Common myeloid progenitor, CD34-positive (primary cell): ENCODE data around the gene FLII.

Experiments used
- CTCF ChIA-PET: fragments of 350-600 bp; sonication (Branson Sonifier 250); formaldehyde crosslinking; loops from one replicate; lab custom pipeline; 2021; ENCODE audit warnings: antibody characterized with exemption; lab: Charles Lee
- POLR2A ChIA-PET: fragments of 350-600 bp; sonication (Branson Sonifier 250); formaldehyde crosslinking; loops from one replicate; lab custom pipeline; 2021; ENCODE audit warnings: antibody characterized with exemption; lab: Charles Lee
- DNase-seq, 3 donors: peaks; one replicate each; pipeline versions ENCODE4 v3.0.0 to v3.0.0-alpha.2; 2013
- H3K27ac ChIP-seq, 2 experiments: 1 replicate in 1 of 2; 2 replicates in 1 of 2; pipeline ENCODE4 v1.7.0; 2013; ENCODE audit warnings: inconsistent platforms in 2 of 2, low read length in 2 of 2, mild to moderate bottlenecking in 2 of 2, low read depth in 1 of 2, moderate library complexity in 1 of 2; ENCODE audit not compliant: severe bottlenecking in 2 of 2, insufficient read depth in 1 of 2, poor library complexity in 1 of 2
- H3K27me3 ChIP-seq, 5 experiments: replicated peaks in 2 of 5; 1 replicate in 3 of 5; 2 replicates in 2 of 5; pipeline versions ENCODE4 v1.6.1 to v1.7.0; 2013; ENCODE audit warnings: low read length in 4 of 5, mild to moderate bottlenecking in 2 of 5, moderate library complexity in 2 of 5, inconsistent platforms in 1 of 5; ENCODE audit not compliant: insufficient read depth in 5 of 5, control insufficient read depth in 4 of 5
- H3K36me3 ChIP-seq, 4 experiments: 1 replicate in 2 of 4; 2 replicates in 2 of 4; pipeline versions ENCODE4 v1.6.1 to v1.7.0; 2013; ENCODE audit warnings: low read length in 3 of 4, control low read depth in 1 of 4, mild to moderate bottlenecking in 1 of 4; ENCODE audit not compliant: control insufficient read depth in 4 of 4, insufficient read depth in 4 of 4
- H3K4me1 ChIP-seq, 4 experiments: 1 replicate in 3 of 4; 2 replicates in 1 of 4; pipeline versions ENCODE4 v1.6.1 to v1.7.1; 2013; ENCODE audit warnings: low read length in 3 of 4, mild to moderate bottlenecking in 3 of 4, control low read depth in 1 of 4, inconsistent platforms in 1 of 4, moderate library complexity in 1 of 4; ENCODE audit not compliant: control insufficient read depth in 4 of 4, insufficient read depth in 4 of 4; ENCODE audit errors: control extremely low read depth in 1 of 4
- H3K4me3 ChIP-seq, 7 experiments: 1 replicate in 4 of 7; 2 replicates in 3 of 7; pipeline versions ENCODE4 v1.5.1 to v1.7.0; 2013; ENCODE audit warnings: mild to moderate bottlenecking in 7 of 7, low read length in 6 of 7, moderate library complexity in 6 of 7, inconsistent platforms in 2 of 7, low read depth in 2 of 7, control low read depth in 1 of 7; ENCODE audit not compliant: insufficient read depth in 4 of 7, control insufficient read depth in 1 of 7; ENCODE audit errors: extremely low read depth in 1 of 7
- H3K9me3 ChIP-seq, 5 experiments: 1 replicate in 4 of 5; 2 replicates in 1 of 5; pipeline versions ENCODE4 v1.6.1 to v1.7.1; 2013; ENCODE audit warnings: low read length in 4 of 5, mild to moderate bottlenecking in 2 of 5, inconsistent platforms in 1 of 5, low read depth in 1 of 5, moderate library complexity in 1 of 5; ENCODE audit not compliant: control insufficient read depth in 4 of 5, insufficient read depth in 2 of 5; ENCODE audit errors: control extremely low read depth in 1 of 5
- WGBS: methylation state at CpG from one replicate; pipeline ENCODE4 v1.1.5; 2013; ENCODE audit not compliant: insufficient coverage; 5-methylcytosine and 5-hydroxymethylcytosine counted together

FLII gene

GRCh38 chr17:18236494-18236893 is 22.0 kb downstream of the FLII start:
- 100% methylated on average over 11 of the region's 18 CpGs for WGBS
- POLR2A ChIA-PET: no interaction called here
- Histone ChIP-seq H3K4me3 (no peak overlapping the region), H3K27ac (no peak overlapping the region), H3K9me3 (no peaks in the 10 kb centered on the region), H3K4me1 (peaks cover 0 to 7% (median 0%) of the 10 kb centered on the region in 4 experiments), H3K36me3 (peaks cover 2 to 66% (median 20%) of the 10 kb centered on the region in 4 experiments), H3K27me3 (no peaks in the 10 kb centered on the region)
- DNase-seq: no peak
- CTCF ChIA-PET: interaction anchor here (0.8 kb wide), 1 partner anchor 25 kb away, joined by 3 read pairs; no protein-coding TSS in a partner anchor

GRCh38 chr17:18235743-18236256 is 22.7 kb downstream of the FLII start:
- peak in 1 of 3 donors; percentile 8 for DNase-seq
- Histone ChIP-seq H3K27ac (no peak overlapping the region), H3K4me1 (peaks cover 0 to 7% (median 0%) of the 10 kb centered on the region in 4 experiments), H3K36me3 (peaks cover 2 to 59% (median 16%) of the 10 kb centered on the region in 4 experiments), H3K27me3 (no peaks in the 10 kb centered on the region), H3K4me3 (no peak overlapping the region), H3K9me3 (no peaks in the 10 kb centered on the region)
- POLR2A ChIA-PET: interaction anchor here (0.7 kb wide), 1 partner anchor 11 kb away, joined by 3 read pairs; no protein-coding TSS in a partner anchor
- CTCF ChIA-PET: no interaction called here
- 87% methylated on average over 14 of the region's 14 CpGs for WGBS

- Histone ChIP-seq H3K36me3 (peaks cover 2 to 52% (median 16%) of the 10 kb centered on the region in 4 experiments), H3K9me3 (no peaks in the 10 kb centered on the region), H3K27me3 (no peaks in the 10 kb centered on the region), H3K4me1 (peaks cover 0 to 7% (median 0%) of the 10 kb centered on the region in 4 experiments), H3K27ac (no peak overlapping the region), H3K4me3 (no peak overlapping the region)
- CTCF ChIA-PET: interaction anchor here (0.6 kb wide), 1 partner anchor 95 kb away, joined by 4 read pairs; no protein-coding TSS in a partner anchor
- no peak for DNase-seq
- WGBS: 97% methylated on average over 22 of the region's 22 CpGs
- POLR2A ChIA-PET: no interaction called here
Observed at GRCh38 chr17:18234853-18235380, 23.6 kb downstream of the FLII start.

- peaks cover 0 to 7% (median 0%) of the 10 kb centered on the region in 4 experiments for H3K4me1 ChIP-seq
- H3K27ac ChIP-seq: no peak overlapping the region
- no peaks in the 10 kb centered on the region for H3K9me3 ChIP-seq
- no peak overlapping the region for H3K4me3 ChIP-seq
- WGBS: 97% methylated on average over 20 of the region's 22 CpGs
- ChIA-PET POLR2A (no interaction called here), CTCF (interaction anchor here (0.7 kb wide), 1 partner anchor 94 kb away, joined by 3 read pairs; no protein-coding TSS in a partner anchor)
- no peaks in the 10 kb centered on the region for H3K27me3 ChIP-seq
- no peak for DNase-seq
- peaks cover 2 to 50% (median 16%) of the 10 kb centered on the region in 4 experiments for H3K36me3 ChIP-seq
Observed at GRCh38 chr17:18233803-18234518, 24.6 kb downstream of the FLII start.

GRCh38 chr17:18231164-18231563 is 27.4 kb downstream of the FLII start:
- Histone ChIP-seq H3K4me1 (peaks cover 0 to 11% (median 7%) of the 10 kb centered on the region in 4 experiments), H3K4me3 (no peak overlapping the region), H3K27ac (no peak overlapping the region), H3K9me3 (no peaks in the 10 kb centered on the region), H3K27me3 (no peaks in the 10 kb centered on the region), H3K36me3 (peaks cover 2 to 28% (median 9%) of the 10 kb centered on the region in 4 experiments)
- POLR2A ChIA-PET: no interaction called here
- CTCF ChIA-PET: no interaction called here
- no peak for DNase-seq
- WGBS: 95% methylated on average over 9 of the region's 9 CpGs

GRCh38 chr17:18230288-18231141 is 28.0 kb downstream of the FLII start:
- H3K4me1 ChIP-seq: peaks cover 0 to 12% (median 9%) of the 10 kb centered on the region in 4 experiments
- CTCF ChIA-PET: interaction anchor here (1.2 kb wide), 1 partner anchor 9 kb away, joined by 3 read pairs; no protein-coding TSS in a partner anchor
- 93% methylated on average over 13 of the region's 14 CpGs for WGBS
- H3K36me3 ChIP-seq: peaks cover 2 to 23% (median 8%) of the 10 kb centered on the region in 4 experiments
- no peaks in the 10 kb centered on the region for H3K9me3 ChIP-seq
- H3K27me3 ChIP-seq: no peaks in the 10 kb centered on the region
- no peak overlapping the region for H3K4me3 ChIP-seq
- no peak overlapping the region for H3K27ac ChIP-seq
- POLR2A ChIA-PET: no interaction called here
- DNase-seq: no peak
